ENCODE measurements around the gene CHMP6.
"Not testable (repeated sequence)": the region's sequence is repeated elsewhere in the genome, so short reads cannot be mapped to it uniquely, and the experiment has no call there.

CHMP6 gene

GRCh38 chr17:81011951-81012350, 20.3 kb downstream of the CHMP6 start:
- no peak for DNase-seq (ENCODE audit: low read depth in 3 of 3, low spot score in 1 of 3)

GRCh38 chr17:81012574-81013447, 21.2 kb downstream of the CHMP6 start:
- DNase-seq (ENCODE audit: low read depth in 3 of 3, low spot score in 1 of 3) = no peak

GRCh38 chr17:81013642-81014041, 22.0 kb downstream of the CHMP6 start:
- DNase-seq (ENCODE audit: low read depth in 3 of 3, low spot score in 1 of 3) = no peak

GRCh38 chr17:81015136-81015535, 23.5 kb downstream of the CHMP6 start:
- DNase-seq (ENCODE audit: low read depth in 3 of 3, low spot score in 1 of 3) = no peak

- no peak for DNase-seq (ENCODE audit: low read depth in 3 of 3, low spot score in 1 of 3)
These were observed 24.9 kb downstream of the CHMP6 start for GRCh38 chr17:81016575-81016974.

- not testable (repeated sequence) for DNase-seq (ENCODE audit: low read depth in 3 of 3, low spot score in 1 of 3)
These were observed 25.7 kb downstream of the CHMP6 start for GRCh38 chr17:81017330-81017729.

GRCh38 chr17:81018044-81018802, 26.6 kb downstream of the CHMP6 start:
- DNase-seq (ENCODE audit: low read depth in 3 of 3, low spot score in 1 of 3) = no peak

GRCh38 chr17:81019563-81020442, 28.2 kb downstream of the CHMP6 start:
- no peak for DNase-seq (ENCODE audit: low read depth in 3 of 3, low spot score in 1 of 3)

GRCh38 chr17:81020443-81020766, 28.8 kb downstream of the CHMP6 start:
- DNase-seq (ENCODE audit: low read depth in 3 of 3, low spot score in 1 of 3) = no peak

- DNase-seq (ENCODE audit: low read depth in 3 of 3, low spot score in 1 of 3) = no peak
These were observed 29.3 kb downstream of the CHMP6 start for GRCh38 chr17:81020767-81021497.

GRCh38 chr17:81021531-81022343, 30.1 kb downstream of the CHMP6 start:
- no peak for DNase-seq (ENCODE audit: low read depth in 3 of 3, low spot score in 1 of 3)

GRCh38 chr17:81022344-81022676, 30.7 kb downstream of the CHMP6 start:
- DNase-seq (ENCODE audit: low read depth in 3 of 3, low spot score in 1 of 3) = no peak

- DNase-seq (ENCODE audit: low read depth in 3 of 3, low spot score in 1 of 3) = no peak
These were observed 33.6 kb downstream of the CHMP6 start for GRCh38 chr17:81025065-81025740.

GRCh38 chr17:81025741-81026129, 34.1 kb downstream of the CHMP6 start:
- no peak for DNase-seq (ENCODE audit: low read depth in 3 of 3, low spot score in 1 of 3)

- DNase-seq (ENCODE audit: low read depth in 3 of 3, low spot score in 1 of 3) = no peak
These were observed 34.8 kb downstream of the CHMP6 start for GRCh38 chr17:81026266-81027036.

GRCh38 chr17:81027038-81027437, 35.4 kb downstream of the CHMP6 start:
- DNase-seq (ENCODE audit: low read depth in 3 of 3, low spot score in 1 of 3) = no peak

- DNase-seq (ENCODE audit: low read depth in 3 of 3, low spot score in 1 of 3) = no peak
These were observed 36.2 kb downstream of the CHMP6 start for GRCh38 chr17:81027591-81028505.

- no peak for DNase-seq (ENCODE audit: low read depth in 3 of 3, low spot score in 1 of 3)
These were observed 36.8 kb downstream of the CHMP6 start for GRCh38 chr17:81028506-81028858.
